ENCODE measurements around the gene ZMYND8. TPM values are rescaled to one million over a fixed set of nuclear protein-coding genes. Genes with fewer than 3 reads are reported as not detected.

Gene ZMYND8
- total and polyA plus RNA-seq, 2 of the 4 experiments (the other 2 are of a cell fraction): 24.0 to 28.2 TPM

DNA sequence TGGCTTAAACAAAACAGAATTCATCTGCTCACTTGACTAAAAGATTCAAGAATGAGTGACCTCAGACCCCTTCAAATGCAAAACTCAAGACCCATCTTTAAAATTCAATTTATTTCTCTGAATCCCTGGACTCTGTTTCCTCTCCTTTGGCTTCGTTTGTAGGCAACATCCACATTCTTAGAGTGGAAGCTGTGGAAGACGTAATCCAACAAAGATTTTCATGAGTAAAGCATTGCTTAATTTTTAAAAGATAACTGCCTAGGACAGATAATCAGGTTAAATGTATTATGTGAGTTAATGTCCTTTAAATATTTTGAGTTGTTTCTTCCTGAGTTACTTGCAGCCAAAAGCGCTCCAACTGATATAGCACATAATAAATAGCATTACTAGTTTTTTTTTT is 164.5 kb downstream of the ZMYND8 start:
- H2BK20ac ChIP-seq (ENCODE audit: low read depth, low read length): no peak overlapping the region
- CTCF ChIA-PET: no interaction called here
- no peak for ATAC-seq (ENCODE audit: low read depth)

More for the DNA sequence above, 164.5 kb downstream of the ZMYND8 start:
- H3K4ac ChIP-seq (ENCODE audit: low read depth, low read length): no peak overlapping the region
- no peak for DNase-seq
- H3K36me3 ChIP-seq (ENCODE audit: control insufficient read depth, insufficient read depth, low read length): peaks cover 2% of the 10 kb centered on the region; the same call in 1 of the 2 replicates
- H3K9ac ChIP-seq (ENCODE audit: low read depth, low read length): no peak overlapping the region
- in situ Hi-C loops (cut with MboI; ENCODE audit: low sequenced_read_pairs): loop anchor here (10.0 kb wide), 1 partner anchor 433 kb away; no protein-coding TSS in a partner anchor
- no peaks in the 10 kb centered on the region for H3K9me3 ChIP-seq (ENCODE audit: control insufficient read depth, insufficient read depth, low read length)
- H4K20me1 ChIP-seq (ENCODE audit: insufficient read depth, low read length): no peaks in the 10 kb centered on the region
- no peak overlapping the region for H2AK5ac ChIP-seq (ENCODE audit: low read depth, low read length)
- no peak overlapping the region for H2BK5ac ChIP-seq (ENCODE audit: low read depth, low read length, poor library complexity, severe bottlenecking)
- H3K79me1 ChIP-seq (ENCODE audit: low read depth in 1 of 2, low read length in 2 of 2): no peaks in the 10 kb centered on the region
- no peak overlapping the region for H4K8ac ChIP-seq (ENCODE audit: low read depth in 2 of 2, low read length in 2 of 2)
- H2BK15ac ChIP-seq (ENCODE audit: low read depth, low read length): no peak overlapping the region
- H2AFZ ChIP-seq (replicated peaks; ENCODE audit: low read length, poor library complexity): no peak overlapping the region
- 0 out of 2 replicates have a peak, but pooled peaks cover 3% of the 10 kb centered on the region for H3K9me1 ChIP-seq (ENCODE audit: insufficient read depth, low read length)
- H3K56ac ChIP-seq (ENCODE audit: extremely low read depth, insufficient read depth, low read length): no peak overlapping the region
- no peak overlapping the region for H3K14ac ChIP-seq (replicated peaks; ENCODE audit: low read depth, low read length)
- no peak overlapping the region for H3K4me3 ChIP-seq (ENCODE audit: insufficient read depth, low read depth, low read length)
- H2AK9ac ChIP-seq (replicated peaks; ENCODE audit: low read depth, low read length, poor library complexity): no peak overlapping the region
- dilution Hi-C loops (cut with HindIII; ENCODE audit: low sequenced_read_pairs, unreplicated experiment): no loop called here
- no CpG with 5 or more reads among the region's 3 CpGs for WGBS, 2 experiments (ENCODE audit: extremely low coverage in 2 of 2, insufficient read length in 1 of 2)
- no peak overlapping the region for H3K4me2 ChIP-seq (ENCODE audit: low read depth, low read length)
- no peak overlapping the region for H2BK120ac ChIP-seq (ENCODE audit: low read depth, low read length)
- H3K23ac ChIP-seq (ENCODE audit: low read depth, low read length): no peak overlapping the region
- intact Hi-C loops (cut with micrococcal nuclease): no loop called here
- no peak overlapping the region for H4K5ac ChIP-seq (ENCODE audit: low read depth, low read length)
- H3K27me3 ChIP-seq (ENCODE audit: control insufficient read depth, insufficient read depth, low read length): no peaks in the 10 kb centered on the region
- BruUV-seq (replicated peaks): no TSS peak
- H3K18ac ChIP-seq (ENCODE audit: low read depth, low read length): no peak overlapping the region
- POLR2A ChIA-PET (ENCODE audit: unreplicated experiment): no interaction called here
- H3K4me1 ChIP-seq (ENCODE audit: control insufficient read depth, insufficient read depth, low read length): peaks cover 3% of the 10 kb centered on the region; the same call in 1 of the 2 replicates
- TF ChIP-seq CTCF (conservative IDR thresholded peaks at IDR 0.05; ENCODE audit: low read depth, low read length): no peak
- TF ChIP-seq CEBPB (IDR thresholded peaks at IDR 0.05; ENCODE audit: low read depth, low read length): no peak
- no peak for TF ChIP-seq MAZ (IDR thresholded peaks at IDR 0.05; ENCODE audit: borderline replicate concordance, low read depth, low read length)
- TF ChIP-seq, protein P1, sequence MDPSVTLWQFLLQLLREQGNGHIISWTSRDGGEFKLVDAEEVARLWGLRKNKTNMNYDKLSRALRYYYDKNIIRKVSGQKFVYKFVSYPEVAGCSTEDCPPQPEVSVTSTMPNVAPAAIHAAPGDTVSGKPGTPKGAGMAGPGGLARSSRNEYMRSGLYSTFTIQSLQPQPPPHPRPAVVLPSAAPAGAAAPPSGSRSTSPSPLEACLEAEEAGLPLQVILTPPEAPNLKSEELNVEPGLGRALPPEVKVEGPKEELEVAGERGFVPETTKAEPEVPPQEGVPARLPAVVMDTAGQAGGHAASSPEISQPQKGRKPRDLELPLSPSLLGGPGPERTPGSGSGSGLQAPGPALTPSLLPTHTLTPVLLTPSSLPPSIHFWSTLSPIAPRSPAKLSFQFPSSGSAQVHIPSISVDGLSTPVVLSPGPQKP (IDR thresholded peaks at IDR 0.05; ENCODE audit: borderline replicate concordance, low read depth, low read length): no peak
- TF ChIP-seq MAFK (IDR thresholded peaks at IDR 0.05; ENCODE audit: low read depth, low read length): no peak
- TF ChIP-seq NFE2L2 (IDR thresholded peaks at IDR 0.05; ENCODE audit: low read depth, low read length): no peak
- no peak for TF ChIP-seq SMC3 (IDR thresholded peaks at IDR 0.05; ENCODE audit: low read depth, low read length)
- no peak for TF ChIP-seq MXI1 (IDR thresholded peaks at IDR 0.05; ENCODE audit: borderline replicate concordance, low read depth, low read length)
- TF ChIP-seq, protein P2, sequence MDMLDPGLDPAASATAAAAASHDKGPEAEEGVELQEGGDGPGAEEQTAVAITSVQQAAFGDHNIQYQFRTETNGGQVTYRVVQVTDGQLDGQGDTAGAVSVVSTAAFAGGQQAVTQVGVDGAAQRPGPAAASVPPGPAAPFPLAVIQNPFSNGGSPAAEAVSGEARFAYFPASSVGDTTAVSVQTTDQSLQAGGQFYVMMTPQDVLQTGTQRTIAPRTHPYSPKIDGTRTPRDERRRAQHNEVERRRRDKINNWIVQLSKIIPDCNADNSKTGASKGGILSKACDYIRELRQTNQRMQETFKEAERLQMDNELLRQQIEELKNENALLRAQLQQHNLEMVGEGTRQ (IDR thresholded peaks at IDR 0.05; ENCODE audit: low read depth, low read length): no peak
- no peak overlapping the region for H3K27ac ChIP-seq (ENCODE audit: insufficient read depth, low read length)
- no peak overlapping the region for H4K91ac ChIP-seq (ENCODE audit: insufficient read depth, low read depth, low read length)

All from IMR-90 (cell line).